IMR-90 (cell line): ENCODE data around the gene SLC25A30. TPM values are rescaled to one million over a fixed set of nuclear protein-coding genes. Genes with fewer than 3 reads are reported as not detected.

Source experiments
- ATAC-seq: fragments of 200-7000 bp; cut with Tn5 transposase; 2 replicates; pipeline ENCODE4 v1.9.1; 2020; ENCODE audit warnings: low read depth, mild to moderate bottlenecking, moderate library complexity
- BruUV-seq: library from RNA; stranded (reverse); fragments of 400-500 nt; replicated peaks from 2 replicates; lab custom pipeline; 2021; lab: Mats Ljungman, UMichigan
- CTCF ChIA-PET: fragments of 300-600 bp; formaldehyde crosslinking; extraction: SDS; loops from one replicate; lab custom pipeline; 2021; ENCODE audit warnings: antibody characterized with exemption; lab: Yijun Ruan, JAX
- POLR2A ChIA-PET: fragments of 300-600 bp; sonication (Branson Sonifier 250); formaldehyde crosslinking; loops from one replicate; lab custom pipeline; 2022; ENCODE audit warnings: antibody characterized with exemption; ENCODE audit not compliant: unreplicated experiment; lab: Charles Lee
- DNase-seq: peaks from one replicate; pipeline ENCODE4 v3.0.0; 2013
- H2AFZ ChIP-seq: replicated peaks from 2 replicates; pipeline ENCODE3; 2013; ENCODE audit warnings: low read length, mild to moderate bottlenecking; ENCODE audit not compliant: poor library complexity
- H2AK5ac ChIP-seq: 2 replicates; pipeline ENCODE4 v1.6.1; 2013; ENCODE audit warnings: low read depth, low read length, inconsistent platforms
- H2AK9ac ChIP-seq: replicated peaks from 2 replicates; pipeline ENCODE3; 2013; ENCODE audit warnings: mild to moderate bottlenecking, low read depth, low read length, moderate library complexity; ENCODE audit not compliant: poor library complexity
- H2BK120ac ChIP-seq: 2 replicates; pipeline ENCODE4 v1.6.1; 2013; ENCODE audit warnings: low read depth, low read length, inconsistent platforms
- H2BK15ac ChIP-seq: 3 replicates; pipeline ENCODE4 v1.6.1; 2013; ENCODE audit warnings: low read depth, low read length, inconsistent platforms
- H2BK20ac ChIP-seq: 2 replicates; pipeline ENCODE4 v1.6.1; 2013; ENCODE audit warnings: low read depth, mild to moderate bottlenecking, inconsistent platforms, low read length, moderate library complexity
- H2BK5ac ChIP-seq: 2 replicates; pipeline ENCODE4 v1.6.1; 2013; ENCODE audit warnings: mild to moderate bottlenecking, low read depth, low read length, inconsistent platforms; ENCODE audit not compliant: poor library complexity, severe bottlenecking
- H3K14ac ChIP-seq: replicated peaks from 2 replicates; pipeline ENCODE4 v1.6.1; 2013; ENCODE audit warnings: low read depth, low read length, inconsistent platforms
- H3K18ac ChIP-seq: 2 replicates; pipeline ENCODE4 v1.6.1; 2013; ENCODE audit warnings: low read depth, low read length, control low read depth
- H3K23ac ChIP-seq: 2 replicates; pipeline ENCODE4 v1.6.1; 2013; ENCODE audit warnings: low read depth, low read length, inconsistent platforms
- H3K27ac ChIP-seq: 2 replicates; pipeline ENCODE4 v1.5.1; 2013; ENCODE audit warnings: mild to moderate bottlenecking, control low read depth, low read length; ENCODE audit not compliant: insufficient read depth
- H3K27me3 ChIP-seq: 2 replicates; pipeline ENCODE4 v1.6.1; 2013; ENCODE audit warnings: low read length; ENCODE audit not compliant: control insufficient read depth, insufficient read depth
- H3K36me3 ChIP-seq: 2 replicates; pipeline ENCODE4 v1.6.1; 2013; ENCODE audit warnings: low read length, mixed read lengths; ENCODE audit not compliant: control insufficient read depth, insufficient read depth
- H3K4ac ChIP-seq: 2 replicates; pipeline ENCODE4 v1.6.1; 2013; ENCODE audit warnings: low read depth, low read length, inconsistent platforms
- H3K4me1 ChIP-seq: 2 replicates; pipeline ENCODE4 v1.6.1; 2013; ENCODE audit warnings: low read length, mixed read lengths; ENCODE audit not compliant: control insufficient read depth, insufficient read depth
- H3K4me2 ChIP-seq: 2 replicates; pipeline ENCODE4 v1.6.1; 2013; ENCODE audit warnings: low read depth, mild to moderate bottlenecking, control low read depth, low read length, moderate library complexity
- H3K4me3 ChIP-seq: 2 replicates; pipeline ENCODE4 v1.5.1; 2013; ENCODE audit warnings: low read depth, mild to moderate bottlenecking, control low read depth, low read length, moderate library complexity; ENCODE audit not compliant: insufficient read depth
- H3K56ac ChIP-seq: 2 replicates; pipeline ENCODE4 v1.6.1; 2013; ENCODE audit warnings: low read length, inconsistent platforms; ENCODE audit not compliant: insufficient read depth; ENCODE audit errors: extremely low read depth
- H3K79me1 ChIP-seq, 2 experiments: 2 replicates each; pipeline ENCODE4 v1.6.1; 2013; ENCODE audit warnings: low read length in 2 of 2, inconsistent platforms in 1 of 2, low read depth in 1 of 2
- H3K9ac ChIP-seq: 2 replicates; pipeline ENCODE4 v1.6.1; 2013; ENCODE audit warnings: low read depth, low read length, control low read depth
- H3K9me1 ChIP-seq: 2 replicates; pipeline ENCODE4 v1.6.1; 2013; ENCODE audit warnings: low read length, inconsistent platforms; ENCODE audit not compliant: insufficient read depth
- H3K9me3 ChIP-seq: 2 replicates; pipeline ENCODE4 v1.6.1; 2013; ENCODE audit warnings: low read length; ENCODE audit not compliant: control insufficient read depth, insufficient read depth
- H4K20me1 ChIP-seq: 2 replicates; pipeline ENCODE4 v1.6.1; 2013; ENCODE audit warnings: low read length, inconsistent platforms; ENCODE audit not compliant: insufficient read depth
- H4K5ac ChIP-seq: 2 replicates; pipeline ENCODE4 v1.6.1; 2013; ENCODE audit warnings: mild to moderate bottlenecking, low read depth, low read length, control low read depth
- H4K8ac ChIP-seq, 2 experiments: 2 replicates each; pipeline ENCODE4 v1.6.1; 2013; ENCODE audit warnings: low read depth in 2 of 2, low read length in 2 of 2, control low read depth in 1 of 2, inconsistent platforms in 1 of 2
- H4K91ac ChIP-seq: 2 replicates; pipeline ENCODE4 v1.6.1; 2013; ENCODE audit warnings: low read depth, low read length, inconsistent platforms; ENCODE audit not compliant: insufficient read depth
- BHLHE40 ChIP-seq: fragments of 150-350 bp; IDR thresholded peaks from 2 replicates; pipeline ENCODE4 v1.6.1; 2016; ENCODE audit warnings: mild to moderate bottlenecking, low read depth, low read length
- CEBPB ChIP-seq: IDR thresholded peaks from 2 replicates; pipeline ENCODE4 v1.6.1; 2012; ENCODE audit warnings: low read depth, low read length, improper control_type of control experiment
- CHD1 ChIP-seq: IDR thresholded peaks from 2 replicates; pipeline ENCODE4 v1.6.1; 2012; ENCODE audit warnings: low read depth, low read length, improper control_type of control experiment
- CTCF ChIP-seq: conservative IDR thresholded peaks from 2 replicates; pipeline ENCODE4 v1.5.1; 2012; ENCODE audit warnings: mild to moderate bottlenecking, low read depth, low read length, improper control_type of control experiment
- FOS ChIP-seq: fragments of 150-350 bp; IDR thresholded peaks from 2 replicates; pipeline ENCODE4 v1.6.1; 2016; ENCODE audit warnings: low read depth, low read length
- MAFK ChIP-seq: IDR thresholded peaks from 2 replicates; pipeline ENCODE4 v1.6.1; 2012; ENCODE audit warnings: low read depth, low read length, improper control_type of control experiment
- MAZ ChIP-seq: IDR thresholded peaks from 2 replicates; pipeline ENCODE4 v1.6.1; 2012; ENCODE audit warnings: low read depth, mild to moderate bottlenecking, low read length, improper control_type of control experiment, moderate library complexity, borderline replicate concordance
- MXI1 ChIP-seq: IDR thresholded peaks from 2 replicates; pipeline ENCODE4 v1.6.1; 2012; ENCODE audit warnings: low read depth, mild to moderate bottlenecking, low read length, moderate library complexity, borderline replicate concordance
- NFE2L2 ChIP-seq: fragments of 150-350 bp; IDR thresholded peaks from 2 replicates; pipeline ENCODE4 v1.6.1; 2016; ENCODE audit warnings: low read depth, mild to moderate bottlenecking, low read length
- POLR2A ChIP-seq: IDR thresholded peaks from 2 replicates; pipeline ENCODE4 v1.6.1; 2012; ENCODE audit warnings: mild to moderate bottlenecking, low read depth, low read length
- RAD21 ChIP-seq: IDR thresholded peaks from 2 replicates; pipeline ENCODE4 v1.6.1; 2012; ENCODE audit warnings: low read length, improper control_type of control experiment
- RCOR1 ChIP-seq: IDR thresholded peaks from 2 replicates; pipeline ENCODE4 v1.6.1; 2012; ENCODE audit warnings: mild to moderate bottlenecking, low read length, improper control_type of control experiment; ENCODE audit not compliant: insufficient replicate concordance
- SMC3 ChIP-seq: fragments of 150-350 bp; IDR thresholded peaks from 2 replicates; pipeline ENCODE4 v1.6.1; 2016; ENCODE audit warnings: low read depth, mild to moderate bottlenecking, antibody characterized with exemption, low read length, moderate library complexity
- WGBS, 2 experiments: methylation state at CpG; one replicate each; pipeline versions ENCODE4 v1.1.5 to v1.1.7; 2013; ENCODE audit warnings: missing lambda C conversion rate in 2 of 2; ENCODE audit not compliant: insufficient read length in 1 of 2; ENCODE audit errors: extremely low coverage in 2 of 2; 5-methylcytosine and 5-hydroxymethylcytosine counted together
- dilution Hi-C: fragments of 300-500 bp; cut with HindIII; formaldehyde crosslinking; loops from one replicate; pipeline ENCODE4 v1.14.3; 2018; ENCODE audit warnings: low sequenced_read_pairs; ENCODE audit not compliant: unreplicated experiment
- in situ Hi-C: fragments of 300-500 bp; cut with MboI; formaldehyde crosslinking; loops from 3 replicates; pipeline ENCODE4 v1.14.3; 2019; ENCODE audit warnings: low sequenced_read_pairs, inconsistent platforms, mixed read lengths
- intact Hi-C: fragments of 100-400 bp; cut with micrococcal nuclease; formaldehyde crosslinking; loops from 2 replicates; pipeline ENCODE4 v1.10.0; 2022
- polyA plus RNA-seq, 3 experiments: library from polyadenylated mRNA; depleted of rRNA; stranded (reverse); fragments of >200 nt; gene quantifications; 2 replicates each; pipeline ENCODE4 v1.2.3, GENCODE V29; 2012; ENCODE audit warnings: low replicate concordance in 1 of 3
- total RNA-seq: library from RNA; depleted of rRNA; stranded (reverse); fragments of >200 nt; gene quantifications from 2 replicates; pipeline ENCODE4 v1.2.3, GENCODE V29; 2012
- TF ChIP-seq, protein P1 (sequence below): fragments of 150-350 bp; IDR thresholded peaks from 2 replicates; pipeline ENCODE4 v1.6.1; 2016; ENCODE audit warnings: low read depth, mild to moderate bottlenecking, low read length, moderate library complexity, borderline replicate concordance

SLC25A30 gene
- total and polyA plus RNA-seq, 2 of the 4 experiments (the other 2 are of a cell fraction), result 9.9 to 19.4 TPM

DNA sequence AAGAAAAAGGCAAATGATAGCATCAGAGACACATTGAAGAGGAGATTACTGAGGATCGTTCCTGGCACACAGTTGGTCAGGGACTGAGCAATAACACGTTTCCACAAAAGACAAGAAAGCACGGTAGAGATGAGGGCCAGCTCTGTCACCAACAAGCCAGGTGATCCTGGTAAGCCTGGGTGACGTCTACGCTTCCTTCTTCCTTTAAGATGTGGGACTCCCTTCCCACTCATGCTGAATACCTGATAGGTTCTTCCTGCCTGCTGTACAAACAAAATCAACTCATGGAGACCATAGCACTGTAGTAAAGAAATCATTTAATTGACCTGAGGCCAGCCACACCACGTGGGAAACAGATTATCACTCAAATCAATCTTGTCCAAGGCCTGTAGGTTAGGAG, 26.9 kb upstream of the SLC25A30 start:
- 75% methylated on average over 3 of the region's 6 CpGs; no CpG with 5 or more reads in 1 of the 2 experiments for WGBS, 2 experiments
- no peak overlapping the region for H3K18ac ChIP-seq
- no peak overlapping the region for H3K14ac ChIP-seq
- no peak overlapping the region for H2BK20ac ChIP-seq
- H3K9ac ChIP-seq, result no peak overlapping the region
- no peak overlapping the region for H2BK120ac ChIP-seq
- no peak overlapping the region for H2AK9ac ChIP-seq
- no TSS peak for BruUV-seq
- H4K8ac ChIP-seq, result no peak overlapping the region
- H4K91ac ChIP-seq, result no peak overlapping the region
- H4K20me1 ChIP-seq, result no peaks in the 10 kb centered on the region
- no peak overlapping the region for H2BK5ac ChIP-seq
- intact Hi-C loops (no loop called here), in situ Hi-C loops (no loop called here), dilution Hi-C loops (no loop called here)
- DNase-seq (no peak), ATAC-seq (no peak)
- ChIA-PET CTCF (no interaction called here), POLR2A (no interaction called here)
- no peak overlapping the region for H3K4ac ChIP-seq
- no peaks in the 10 kb centered on the region for H3K79me1 ChIP-seq
- H3K56ac ChIP-seq, result no peak overlapping the region
- no peak overlapping the region for H3K27ac ChIP-seq
- TF ChIP-seq, protein P1, sequence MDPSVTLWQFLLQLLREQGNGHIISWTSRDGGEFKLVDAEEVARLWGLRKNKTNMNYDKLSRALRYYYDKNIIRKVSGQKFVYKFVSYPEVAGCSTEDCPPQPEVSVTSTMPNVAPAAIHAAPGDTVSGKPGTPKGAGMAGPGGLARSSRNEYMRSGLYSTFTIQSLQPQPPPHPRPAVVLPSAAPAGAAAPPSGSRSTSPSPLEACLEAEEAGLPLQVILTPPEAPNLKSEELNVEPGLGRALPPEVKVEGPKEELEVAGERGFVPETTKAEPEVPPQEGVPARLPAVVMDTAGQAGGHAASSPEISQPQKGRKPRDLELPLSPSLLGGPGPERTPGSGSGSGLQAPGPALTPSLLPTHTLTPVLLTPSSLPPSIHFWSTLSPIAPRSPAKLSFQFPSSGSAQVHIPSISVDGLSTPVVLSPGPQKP, result no peak
- TF ChIP-seq BHLHE40 (no peak), FOS (no peak), RAD21 (no peak), MAZ (no peak), MXI1 (no peak), NFE2L2 (no peak), POLR2A (no peak), CTCF (no peak), SMC3 (no peak), MAFK (no peak), CHD1 (no peak), RCOR1 (no peak), CEBPB (no peak)
- no peaks in the 10 kb centered on the region for H3K9me1 ChIP-seq
- H3K27me3 ChIP-seq, result peaks cover 10% of the 10 kb centered on the region
- no peak overlapping the region for H4K5ac ChIP-seq
- no peaks in the 10 kb centered on the region for H3K9me3 ChIP-seq
- no peak overlapping the region for H3K23ac ChIP-seq
- no peaks in the 10 kb centered on the region for H3K36me3 ChIP-seq
- no peak overlapping the region for H2AFZ ChIP-seq
- no peak overlapping the region for H3K4me2 ChIP-seq
- no peak overlapping the region for H2BK15ac ChIP-seq
- H3K4me3 ChIP-seq, result no peak overlapping the region
- H3K4me1 ChIP-seq, result peaks cover 3% of the 10 kb centered on the region; the same call in 1 of the 2 replicates
- H2AK5ac ChIP-seq, result no peak overlapping the region
